ENCODE results near the gene RXFP1.

RXFP1 gene

DNA sequence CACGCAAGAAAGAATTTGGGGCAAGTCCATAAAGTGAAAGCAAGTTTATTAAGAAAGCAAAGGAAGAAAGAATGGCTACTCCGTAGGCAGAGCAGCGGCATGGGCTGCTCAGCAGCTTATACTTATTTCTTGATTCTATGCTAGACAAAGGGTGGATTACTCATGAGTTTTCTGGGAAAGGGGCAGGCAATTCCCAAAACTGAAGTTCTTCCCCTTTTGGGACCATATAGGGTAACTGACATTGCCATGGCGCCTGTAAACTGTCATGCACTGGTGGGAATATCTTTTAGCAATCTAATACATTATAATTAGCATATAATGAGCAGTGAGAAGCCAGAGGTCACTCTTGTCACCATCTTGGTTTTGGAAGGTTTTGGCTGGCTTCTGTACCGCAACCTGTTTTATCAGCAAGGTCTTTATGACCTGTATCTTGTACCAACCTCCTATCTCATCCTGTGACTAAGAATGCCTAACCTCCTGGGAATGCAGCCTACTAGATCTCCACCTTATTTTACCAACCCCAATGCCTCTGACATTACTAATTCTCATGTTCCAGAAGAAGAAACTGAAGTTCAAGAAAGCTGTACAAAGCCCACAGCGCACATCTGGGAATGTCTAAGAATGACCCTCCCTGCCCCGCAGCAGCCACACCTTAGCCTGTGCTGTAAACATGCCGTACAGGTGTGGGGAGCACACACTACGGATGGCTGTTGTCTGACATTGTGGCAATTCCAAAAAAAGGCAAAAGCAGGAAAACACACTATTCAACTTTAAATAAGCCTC, 18.6 kb downstream of the RXFP1 start:
- no peak for DNase-seq (ENCODE audit: low read depth in 2 of 3, low spot score in 2 of 3)

DNA sequence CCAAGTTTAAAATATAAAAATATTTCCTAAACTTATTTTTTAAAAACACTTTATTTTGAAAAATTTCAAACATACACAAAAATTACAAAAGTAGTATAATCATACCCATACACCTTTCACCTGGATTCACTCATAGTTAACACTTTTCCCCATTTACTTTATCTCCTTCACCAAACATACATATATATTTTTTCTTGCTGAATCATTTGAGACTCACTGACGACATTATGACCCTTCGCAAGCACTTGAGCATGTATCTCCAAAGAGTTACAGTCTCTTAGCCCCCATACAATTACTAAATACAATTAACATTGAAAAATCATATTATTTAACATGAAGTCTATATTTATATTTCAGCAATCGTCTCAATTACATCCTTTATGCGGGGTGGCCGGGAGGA, 19.8 kb downstream of the RXFP1 start:
- DNase-seq (ENCODE audit: low read depth in 2 of 3, low spot score in 2 of 3): no peak

GRCh38 chr4:158543191-158543590, 21.5 kb downstream of the RXFP1 start:
- DNase-seq (ENCODE audit: low read depth in 2 of 3, low spot score in 2 of 3): no peak

DNA sequence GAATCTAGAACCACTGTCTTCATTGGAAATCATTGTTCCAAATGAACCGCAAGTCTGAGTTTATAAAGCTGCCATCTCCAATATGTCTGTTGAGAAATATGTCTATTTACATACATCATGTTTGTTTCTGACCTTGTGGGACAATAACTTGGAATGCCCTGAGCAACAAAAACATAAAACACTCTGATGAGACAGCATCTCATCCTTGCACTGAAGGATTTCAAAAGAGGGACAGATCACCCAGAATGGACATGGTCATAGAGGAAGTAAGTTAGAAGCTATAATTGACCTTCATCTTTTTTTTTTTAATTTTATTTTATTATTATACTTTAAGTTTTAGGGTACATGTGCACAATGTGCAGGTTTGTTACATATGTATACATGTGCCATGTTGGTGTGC, 22.5 kb downstream of the RXFP1 start:
- no peak for DNase-seq (ENCODE audit: low read depth in 2 of 3, low spot score in 2 of 3)

GRCh38 chr4:158553364-158553763, 31.7 kb downstream of the RXFP1 start:
- DNase-seq (ENCODE audit: low read depth in 2 of 3, low spot score in 2 of 3): no peak

DNA sequence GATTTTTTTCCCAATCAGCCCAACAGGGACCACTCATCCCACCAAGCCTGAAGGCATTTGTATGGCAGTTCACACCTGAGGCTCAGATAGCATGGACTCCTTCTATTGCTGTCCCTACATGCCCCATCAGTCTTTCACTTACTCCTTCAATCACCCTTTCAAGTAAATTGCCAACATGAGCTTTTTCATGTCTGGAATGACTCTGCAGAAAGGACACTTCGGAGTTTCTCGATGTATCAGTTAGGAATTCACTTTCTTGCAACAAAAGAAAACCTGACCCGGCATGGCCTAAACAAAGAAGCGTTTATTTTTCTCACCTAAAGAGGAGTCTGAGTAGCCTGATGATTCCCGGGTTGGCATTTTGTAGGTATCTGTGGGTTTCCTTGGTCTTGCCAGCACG, 38.6 kb downstream of the RXFP1 start:
- DNase-seq (ENCODE audit: low read depth in 2 of 3, low spot score in 2 of 3): no peak

GRCh38 chr4:158566860-158567259, 45.2 kb downstream of the RXFP1 start:
- DNase-seq (ENCODE audit: low read depth in 2 of 3, low spot score in 2 of 3): no peak

GRCh38 chr4:158571736-158572135, 50.1 kb downstream of the RXFP1 start:
- DNase-seq (ENCODE audit: low read depth in 2 of 3, low spot score in 2 of 3): no peak

DNA sequence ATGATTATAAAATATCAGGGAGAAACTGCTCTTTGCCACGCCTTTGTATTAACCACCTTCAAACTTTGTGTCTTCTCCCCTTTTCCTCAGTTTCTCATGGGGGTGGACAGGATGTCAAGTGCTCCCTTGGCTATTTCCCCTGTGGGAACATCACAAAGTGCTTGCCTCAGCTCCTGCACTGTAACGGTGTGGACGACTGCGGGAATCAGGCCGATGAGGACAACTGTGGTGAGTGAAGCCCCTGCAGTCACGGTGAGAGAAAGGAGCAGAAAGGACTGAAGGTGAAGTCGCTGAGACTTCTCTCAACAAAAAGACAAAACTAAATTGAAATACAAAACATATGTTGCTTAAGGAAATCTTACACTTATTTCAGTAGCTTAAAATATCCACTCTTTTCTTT, 50.9 kb downstream of the RXFP1 start:
- DNase-seq (ENCODE audit: low read depth in 2 of 3, low spot score in 2 of 3): no peak

DNA sequence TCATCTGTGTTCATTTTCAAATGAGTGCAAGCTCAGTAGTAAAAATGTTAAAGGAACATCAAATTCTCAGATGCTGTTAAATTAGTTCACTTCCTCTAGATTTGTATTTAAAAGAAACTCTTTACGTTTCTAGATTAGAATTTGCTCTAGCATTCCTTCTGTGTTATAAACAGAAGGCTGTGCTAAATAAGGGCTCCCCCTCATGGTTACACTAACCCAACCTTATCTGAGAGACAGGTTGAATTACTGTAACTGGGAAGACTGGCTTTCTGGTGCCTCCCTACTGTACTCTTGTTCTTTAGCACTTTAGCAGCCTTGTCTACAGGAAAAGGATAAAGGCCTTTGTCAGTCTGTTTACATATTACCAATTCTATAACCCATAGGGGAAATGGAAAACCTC, 56.8 kb downstream of the RXFP1 start:
- no peak for DNase-seq (ENCODE audit: low read depth in 2 of 3, low spot score in 2 of 3)

GRCh38 chr4:158580064-158580463, 58.4 kb downstream of the RXFP1 start:
- DNase-seq (ENCODE audit: low read depth in 2 of 3, low spot score in 2 of 3): no peak

DNA sequence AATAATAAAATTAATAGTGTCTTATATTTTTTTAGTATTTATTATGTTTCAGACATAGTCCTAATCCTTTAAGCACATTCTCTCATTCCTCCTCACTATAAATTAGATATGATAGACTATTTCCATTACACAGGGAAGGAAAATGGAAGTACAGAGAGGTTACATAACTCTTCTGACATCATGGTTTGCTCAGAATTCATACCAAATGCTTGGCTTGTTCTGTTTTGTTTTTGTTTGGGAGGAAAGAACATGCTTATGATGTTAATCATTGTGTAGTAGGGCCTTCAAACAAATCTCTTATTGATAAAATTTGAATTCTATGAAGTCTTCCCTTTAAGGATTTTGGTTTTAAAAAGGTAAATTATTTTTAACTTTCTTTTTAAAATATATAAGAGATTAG, 59.5 kb downstream of the RXFP1 start:
- DNase-seq (ENCODE audit: low read depth in 2 of 3, low spot score in 2 of 3): no peak

- DNase-seq (ENCODE audit: low read depth in 2 of 3, low spot score in 2 of 3): no peak
Measured at GRCh38 chr4:158586881-158587280, 65.2 kb downstream of the RXFP1 start.

DNA sequence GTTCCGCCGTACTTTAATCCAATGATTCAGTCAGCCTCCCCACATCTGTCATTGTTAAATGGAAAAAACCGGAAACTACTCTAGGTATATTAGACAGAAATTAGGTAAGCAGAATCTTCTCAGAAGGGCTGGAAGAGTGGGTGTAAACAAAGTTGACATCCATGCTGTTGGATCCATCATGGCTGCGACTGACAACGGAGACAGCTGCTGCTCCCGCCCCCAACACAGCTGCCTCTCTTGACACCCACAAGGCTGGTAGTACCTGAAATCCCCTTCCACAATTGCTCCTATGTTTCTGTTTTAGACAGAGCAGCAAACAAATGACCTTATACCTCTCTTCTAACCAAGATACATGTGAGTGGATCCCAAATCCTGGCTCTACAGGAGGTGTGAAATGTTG, 66.6 kb downstream of the RXFP1 start:
- no peak for DNase-seq (ENCODE audit: low read depth in 2 of 3, low spot score in 2 of 3)

DNA sequence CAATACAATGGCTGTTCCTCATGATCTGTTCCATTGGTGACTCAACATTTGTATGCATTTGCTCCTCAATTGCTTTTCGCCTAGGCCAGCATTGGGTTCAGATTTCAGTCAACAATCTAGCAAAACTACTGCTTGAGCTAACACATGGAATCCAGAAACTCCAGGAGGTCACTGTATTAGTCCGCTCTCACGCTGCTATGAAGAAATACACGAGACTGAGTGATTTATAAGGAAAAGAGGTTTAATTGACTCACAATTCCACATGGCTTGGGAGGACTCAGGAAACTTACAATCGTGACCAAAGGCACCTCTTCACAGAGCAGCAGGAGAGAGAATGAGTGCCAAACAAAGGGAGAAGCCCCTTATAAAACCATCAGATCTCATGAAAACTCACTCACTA, 67.1 kb downstream of the RXFP1 start:
- DNase-seq (ENCODE audit: low read depth in 2 of 3, low spot score in 2 of 3): no peak

- no peak for DNase-seq (ENCODE audit: low read depth in 2 of 3, low spot score in 2 of 3)
Measured at GRCh38 chr4:158590306-158590705, 68.6 kb downstream of the RXFP1 start.

GRCh38 chr4:158590824-158591223, 69.1 kb downstream of the RXFP1 start:
- DNase-seq (ENCODE audit: low read depth in 2 of 3, low spot score in 2 of 3): no peak

GRCh38 chr4:158597879-158598596, 76.4 kb downstream of the RXFP1 start:
- DNase-seq (ENCODE audit: low read depth in 2 of 3, low spot score in 2 of 3): no peak

GRCh38 chr4:158599150-158599549, 77.5 kb downstream of the RXFP1 start:
- no peak for DNase-seq (ENCODE audit: low read depth in 2 of 3, low spot score in 2 of 3)

- no peak for DNase-seq (ENCODE audit: low read depth in 2 of 3, low spot score in 2 of 3)
Measured at GRCh38 chr4:158599765-158600498, 78.2 kb downstream of the RXFP1 start.

DNA sequence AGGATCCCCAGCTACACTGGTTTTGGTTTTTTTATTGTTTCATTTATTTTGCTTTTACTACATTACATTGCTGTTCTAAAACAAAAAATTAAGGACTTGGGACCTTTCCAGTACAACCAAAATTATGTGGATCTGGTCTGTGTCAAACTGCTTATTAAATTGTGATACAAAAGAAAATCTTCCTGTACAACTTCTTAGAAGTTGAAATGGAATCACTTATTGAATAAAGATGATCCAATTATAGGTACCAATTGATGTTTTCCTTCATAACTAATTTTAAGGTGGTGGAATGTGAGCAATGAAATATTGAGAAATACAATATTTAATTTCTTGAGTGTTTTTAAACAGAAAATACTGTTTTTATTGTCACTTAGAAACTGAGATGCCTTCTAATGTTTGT, 82.7 kb downstream of the RXFP1 start:
- DNase-seq (ENCODE audit: low read depth in 2 of 3, low spot score in 2 of 3): no peak

- no peak for DNase-seq (ENCODE audit: low read depth in 2 of 3, low spot score in 2 of 3)
Measured at GRCh38 chr4:158605393-158605792, 83.7 kb downstream of the RXFP1 start.
